Activated CD4-positive, alpha-beta memory T cell treated with anti-CD3 and anti-CD28 coated beads for 36 hours (primary cell): ENCODE measurements around the gene MGMT. TPM values are rescaled to one million over a fixed set of nuclear protein-coding genes. Genes with fewer than 3 reads are reported as not detected.

Experiments
- CTCF ChIA-PET: fragments of 350-600 bp; sonication (Branson Sonifier 250); formaldehyde crosslinking; loops from one replicate; lab custom pipeline; 2021; ENCODE audit warnings: antibody characterized with exemption, inconsistent platforms; lab: Charles Lee
- POLR2A ChIA-PET: fragments of 350-600 bp; sonication (Branson Sonifier 250); formaldehyde crosslinking; loops from one replicate; lab custom pipeline; 2021; ENCODE audit warnings: antibody characterized with exemption; lab: Charles Lee
- DNase-seq: peaks from one replicate; pipeline ENCODE4 v3.0.0-alpha.2; 2020
- H3K27ac Mint-ChIP-seq: one replicate; pipeline ENCODE4 v1.8.0; 2021; ENCODE audit warnings: mixed read lengths
- H3K27me3 Mint-ChIP-seq: one replicate; pipeline ENCODE4 v1.8.0; 2021; ENCODE audit warnings: mixed read lengths
- H3K36me3 Mint-ChIP-seq: one replicate; pipeline ENCODE4 v1.8.0; 2021; ENCODE audit warnings: mixed read lengths
- H3K4me1 Mint-ChIP-seq: one replicate; pipeline ENCODE4 v1.8.0; 2021; ENCODE audit warnings: low read depth, mixed read lengths
- H3K4me3 Mint-ChIP-seq: one replicate; pipeline ENCODE4 v1.8.0; 2021; ENCODE audit warnings: mild to moderate bottlenecking, mixed read lengths
- H3K9me3 Mint-ChIP-seq: one replicate; pipeline ENCODE4 v1.8.0; 2021; ENCODE audit warnings: mixed read lengths
- intact Hi-C: fragments of 100-400 bp; cut with micrococcal nuclease; formaldehyde crosslinking; loops from one replicate; pipeline ENCODE4 v1.15.1; 2023
- total RNA-seq, 2 experiments: library from RNA; stranded (reverse); gene quantifications; one replicate each; pipeline ENCODE4 v1.2.3, GENCODE V29; 2021

MGMT gene
- total RNA-seq, 2 experiments from 2014 or later = 22.9 to 23.8 TPM

DNA sequence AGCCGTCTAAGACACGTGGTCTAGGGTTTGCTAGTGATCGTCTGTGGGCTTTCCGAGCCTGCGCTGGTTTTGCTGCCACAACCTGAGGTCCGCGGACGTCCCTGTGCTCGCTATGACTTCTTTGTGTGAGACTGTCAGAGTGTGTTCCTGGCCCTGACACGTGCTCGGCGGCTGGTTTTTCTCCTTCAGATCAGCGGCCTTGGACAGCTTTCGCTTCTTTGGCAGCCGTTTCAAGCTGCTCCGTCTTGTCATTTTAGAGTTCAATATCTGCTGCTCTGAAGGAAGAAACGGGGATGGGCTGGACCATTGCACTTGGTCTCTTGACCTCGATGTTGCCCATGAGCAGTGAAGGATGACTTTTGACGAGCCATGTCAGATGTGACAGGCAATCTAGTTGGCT is 147.3 kb downstream of the MGMT start:
- DNase-seq = no peak
- Mint-ChIP-seq H3K9me3 (peaks cover 12% of the 10 kb centered on the region), H3K4me1 (no peaks in the 10 kb centered on the region), H3K4me3 (no peak overlapping the region), H3K36me3 (peaks cover 33% of the 10 kb centered on the region), H3K27ac (no peak overlapping the region), H3K27me3 (no peaks in the 10 kb centered on the region)
- intact Hi-C loops = no loop called here
- CTCF ChIA-PET = no interaction called here
- POLR2A ChIA-PET = no interaction called here

DNA sequence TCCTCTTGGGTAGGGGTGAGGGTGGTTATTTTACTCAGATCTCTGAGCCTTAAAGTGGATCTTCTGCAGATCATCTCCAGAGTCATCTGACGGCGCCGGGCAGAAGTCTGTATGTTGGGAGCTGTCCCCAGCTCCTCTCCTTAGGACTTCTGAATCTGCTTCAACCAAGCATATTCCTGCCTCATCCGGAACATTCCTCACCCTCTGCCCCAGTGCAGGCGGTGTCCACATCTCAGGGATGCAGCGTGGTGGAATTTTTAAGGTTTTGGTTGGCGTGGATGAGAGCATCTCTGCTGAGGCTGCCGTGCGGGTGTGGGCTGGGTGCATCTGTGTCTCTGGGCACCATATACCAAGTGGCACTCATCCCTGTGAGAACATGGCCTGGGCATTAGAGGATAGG is 148.3 kb downstream of the MGMT start:
- no peak overlapping the region for H3K4me3 Mint-ChIP-seq
- ChIA-PET POLR2A (no interaction called here), CTCF (no interaction called here)
- H3K36me3 Mint-ChIP-seq = peaks cover 34% of the 10 kb centered on the region
- no peak overlapping the region for H3K27ac Mint-ChIP-seq
- no peaks in the 10 kb centered on the region for H3K27me3 Mint-ChIP-seq
- DNase-seq = no peak
- peaks cover 12% of the 10 kb centered on the region for H3K9me3 Mint-ChIP-seq
- H3K4me1 Mint-ChIP-seq = no peaks in the 10 kb centered on the region
- intact Hi-C loops = no loop called here

DNA sequence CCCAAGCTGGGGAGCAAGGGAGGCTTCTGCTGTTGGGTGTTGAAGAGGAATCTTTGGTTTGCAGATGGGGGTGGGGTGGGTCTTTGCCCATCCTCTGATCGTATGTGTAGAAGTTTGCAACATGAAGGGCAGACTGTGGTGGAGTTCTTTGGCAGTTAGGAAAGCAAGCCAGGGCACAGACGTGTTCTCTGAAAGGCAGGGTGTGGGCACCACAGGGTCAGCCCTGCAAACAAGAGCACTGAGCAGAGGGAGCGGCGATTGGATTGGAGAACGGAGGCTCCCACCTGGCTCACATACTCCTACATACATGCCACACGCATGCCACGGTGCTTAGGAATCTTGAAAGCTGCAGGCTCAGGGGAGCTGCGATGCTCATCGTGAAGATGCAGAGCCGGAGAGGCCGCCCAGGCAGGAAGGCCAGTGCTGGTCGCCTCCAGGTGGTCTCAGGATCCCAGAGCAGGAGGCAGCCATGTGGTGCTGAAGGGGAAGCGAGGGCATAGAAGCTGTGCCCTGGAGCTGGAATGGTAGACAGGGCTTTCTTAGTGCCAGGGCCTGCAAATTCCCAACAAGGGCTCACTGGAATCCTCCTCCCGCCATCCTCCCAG is 149.0 kb downstream of the MGMT start:
- H3K9me3 Mint-ChIP-seq = peaks cover 12% of the 10 kb centered on the region
- no peak overlapping the region for H3K4me3 Mint-ChIP-seq
- H3K4me1 Mint-ChIP-seq = no peaks in the 10 kb centered on the region
- intact Hi-C loops = no loop called here
- H3K27ac Mint-ChIP-seq = no peak overlapping the region
- peaks cover 33% of the 10 kb centered on the region for H3K36me3 Mint-ChIP-seq
- DNase-seq = no peak
- ChIA-PET POLR2A (no interaction called here), CTCF (no interaction called here)
- H3K27me3 Mint-ChIP-seq = no peaks in the 10 kb centered on the region

DNA sequence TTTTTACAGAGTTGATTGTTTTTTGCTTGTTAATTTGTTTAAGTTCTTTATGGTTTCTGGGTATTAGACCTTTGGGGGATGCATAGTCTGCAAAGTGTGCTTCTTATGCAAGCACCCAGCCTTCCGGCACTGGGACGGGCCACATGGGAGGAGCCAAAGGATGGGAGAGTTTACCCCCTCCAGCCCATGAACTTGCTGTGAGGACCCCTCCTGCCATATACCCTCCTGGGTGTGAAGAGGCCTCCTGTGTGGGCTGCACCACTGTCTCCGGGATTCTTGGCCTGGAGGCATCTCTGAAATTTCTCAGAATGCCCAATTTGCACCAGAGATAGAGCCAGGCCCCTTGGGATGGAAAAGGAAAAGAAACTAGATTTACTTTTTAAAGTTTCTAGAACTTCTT is 150.7 kb downstream of the MGMT start:
- CTCF ChIA-PET = no interaction called here
- peaks cover 19% of the 10 kb centered on the region for H3K9me3 Mint-ChIP-seq
- peaks cover 38% of the 10 kb centered on the region for H3K36me3 Mint-ChIP-seq

DNA sequence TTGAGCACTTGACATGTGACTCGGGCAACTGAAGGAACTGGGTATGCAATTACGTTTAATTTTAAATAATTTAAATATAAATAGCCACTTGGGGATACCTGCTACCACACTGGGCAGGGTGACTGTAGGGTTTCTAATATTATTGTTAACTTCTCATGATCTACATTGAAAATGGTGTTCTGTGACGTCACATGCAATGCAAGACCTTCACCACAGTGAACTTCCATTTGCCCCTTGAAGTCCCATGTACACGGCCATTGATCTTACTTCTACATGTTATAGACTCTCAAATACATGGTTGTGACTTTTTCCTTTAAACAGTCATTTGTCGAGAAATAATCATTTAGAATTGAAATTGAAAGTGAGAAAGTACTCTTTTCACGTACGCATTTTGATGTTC is 154.0 kb downstream of the MGMT start:
- Mint-ChIP-seq H3K4me3 (no peak overlapping the region), H3K27me3 (no peaks in the 10 kb centered on the region), H3K9me3 (peaks cover 18% of the 10 kb centered on the region), H3K4me1 (peaks cover 5% of the 10 kb centered on the region), H3K27ac (no peak overlapping the region), H3K36me3 (peaks cover 30% of the 10 kb centered on the region)
- no peak for DNase-seq
- CTCF ChIA-PET = no interaction called here
- POLR2A ChIA-PET = no interaction called here
- intact Hi-C loops = no loop called here

More for the DNA sequence above, 150.7 kb downstream of the MGMT start:
- no peak for DNase-seq
- Mint-ChIP-seq H3K4me1 (peaks cover 5% of the 10 kb centered on the region), H3K27me3 (no peaks in the 10 kb centered on the region), H3K27ac (no peak overlapping the region), H3K4me3 (no peak overlapping the region)
- POLR2A ChIA-PET = no interaction called here
- intact Hi-C loops = no loop called here

DNA sequence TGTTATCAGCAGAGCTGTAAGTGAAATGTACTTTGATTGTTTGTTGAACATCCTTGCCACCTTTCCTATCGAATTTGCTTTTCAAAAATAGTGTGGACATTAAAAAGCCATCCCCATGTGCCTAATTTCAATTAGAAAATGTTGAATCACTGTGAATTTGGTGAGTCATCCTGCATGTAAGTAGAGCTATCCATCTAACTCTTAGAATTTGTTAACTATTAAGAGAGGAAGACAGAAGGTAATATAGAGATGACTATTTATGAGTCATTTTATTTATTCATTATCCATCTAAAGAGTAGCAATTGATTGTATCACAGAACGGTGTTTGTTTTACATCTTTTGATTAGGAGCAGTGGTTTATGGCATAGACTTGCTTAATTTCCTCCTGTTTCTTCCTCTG is 154.7 kb downstream of the MGMT start:
- POLR2A ChIA-PET = no interaction called here
- H3K9me3 Mint-ChIP-seq = peaks cover 17% of the 10 kb centered on the region

DNA sequence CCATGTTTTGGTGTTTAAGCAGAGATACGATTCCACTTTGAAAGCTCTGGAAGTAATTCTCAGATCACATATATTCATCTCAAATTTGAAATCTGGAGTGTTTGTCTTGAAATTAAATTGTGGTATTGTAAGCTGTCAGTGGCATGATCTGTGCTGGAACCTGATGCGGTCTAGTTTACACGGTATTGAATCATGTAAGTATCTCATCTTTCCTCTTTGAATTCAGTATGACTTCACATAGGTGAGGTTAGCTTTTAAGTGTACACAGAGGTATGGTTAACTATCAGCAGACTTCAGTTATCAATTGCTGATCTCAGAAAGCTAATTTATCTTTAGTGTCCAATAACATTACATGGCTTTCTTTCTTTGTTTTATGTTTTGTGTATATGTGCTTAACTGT is 155.2 kb downstream of the MGMT start:
- POLR2A ChIA-PET = no interaction called here
- Mint-ChIP-seq H3K9me3 (peaks cover 11% of the 10 kb centered on the region), H3K36me3 (peaks cover 32% of the 10 kb centered on the region), H3K4me1 (peaks cover 5% of the 10 kb centered on the region), H3K4me3 (no peak overlapping the region), H3K27ac (no peak overlapping the region), H3K27me3 (no peaks in the 10 kb centered on the region)
- CTCF ChIA-PET = no interaction called here
- intact Hi-C loops = no loop called here
- DNase-seq = no peak

More for the DNA sequence above, 154.7 kb downstream of the MGMT start:
- intact Hi-C loops = no loop called here
- Mint-ChIP-seq H3K4me1 (peaks cover 5% of the 10 kb centered on the region), H3K4me3 (no peak overlapping the region), H3K27ac (no peak overlapping the region), H3K27me3 (no peaks in the 10 kb centered on the region), H3K36me3 (peaks cover 30% of the 10 kb centered on the region)
- CTCF ChIA-PET = no interaction called here
- DNase-seq = no peak

DNA sequence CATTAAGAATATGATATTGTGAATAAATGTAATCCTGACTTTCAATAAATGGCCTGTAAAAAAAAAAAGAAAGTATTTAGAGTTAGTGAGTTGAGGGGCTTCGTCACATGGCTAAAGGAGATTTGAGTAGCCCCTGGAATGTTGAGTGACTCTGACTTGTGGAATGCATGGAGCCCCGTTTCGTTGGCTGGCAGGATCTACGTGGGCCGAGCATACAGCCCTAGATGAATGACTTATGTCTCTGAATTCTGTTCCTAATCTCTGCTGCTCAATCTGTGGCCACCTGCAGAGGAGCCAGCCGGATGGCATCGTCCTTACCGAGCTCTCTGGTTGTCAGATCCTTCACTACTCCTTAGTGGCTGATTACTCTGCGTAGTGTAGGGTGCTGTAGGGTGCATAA is 155.7 kb downstream of the MGMT start:
- no peak overlapping the region for H3K27ac Mint-ChIP-seq
- intact Hi-C loops = no loop called here
- CTCF ChIA-PET = no interaction called here
- no peak for DNase-seq
- no peak overlapping the region for H3K4me3 Mint-ChIP-seq
- POLR2A ChIA-PET = no interaction called here
- peaks cover 11% of the 10 kb centered on the region for H3K9me3 Mint-ChIP-seq
- H3K27me3 Mint-ChIP-seq = no peaks in the 10 kb centered on the region
- peaks cover 5% of the 10 kb centered on the region for H3K4me1 Mint-ChIP-seq
- peaks cover 36% of the 10 kb centered on the region for H3K36me3 Mint-ChIP-seq

DNA sequence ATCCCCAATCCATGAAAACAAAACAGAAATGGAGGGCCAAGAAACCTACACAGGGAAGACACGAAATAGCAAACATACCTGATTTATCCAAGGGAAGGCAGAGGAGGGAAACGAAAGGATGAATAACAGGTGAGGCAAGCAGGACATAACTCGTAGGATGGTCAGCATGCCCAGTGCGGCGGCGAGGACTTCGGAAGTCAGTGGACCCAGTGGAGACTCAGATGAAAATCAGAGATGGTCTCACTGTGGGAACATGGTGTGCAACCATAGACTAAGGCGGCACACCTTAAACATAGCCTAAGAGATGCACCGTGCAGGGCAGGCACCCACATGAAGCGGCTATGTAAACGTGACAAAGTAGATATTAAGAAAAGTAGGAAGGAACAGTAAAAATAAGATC is 157.5 kb downstream of the MGMT start:
- intact Hi-C loops = no loop called here
- POLR2A ChIA-PET = no interaction called here
- CTCF ChIA-PET = no interaction called here
- Mint-ChIP-seq H3K27ac (no peak overlapping the region), H3K27me3 (no peaks in the 10 kb centered on the region), H3K4me1 (peaks cover 5% of the 10 kb centered on the region), H3K36me3 (peaks cover 42% of the 10 kb centered on the region), H3K9me3 (peaks cover 16% of the 10 kb centered on the region), H3K4me3 (no peak overlapping the region)
- no peak for DNase-seq

DNA sequence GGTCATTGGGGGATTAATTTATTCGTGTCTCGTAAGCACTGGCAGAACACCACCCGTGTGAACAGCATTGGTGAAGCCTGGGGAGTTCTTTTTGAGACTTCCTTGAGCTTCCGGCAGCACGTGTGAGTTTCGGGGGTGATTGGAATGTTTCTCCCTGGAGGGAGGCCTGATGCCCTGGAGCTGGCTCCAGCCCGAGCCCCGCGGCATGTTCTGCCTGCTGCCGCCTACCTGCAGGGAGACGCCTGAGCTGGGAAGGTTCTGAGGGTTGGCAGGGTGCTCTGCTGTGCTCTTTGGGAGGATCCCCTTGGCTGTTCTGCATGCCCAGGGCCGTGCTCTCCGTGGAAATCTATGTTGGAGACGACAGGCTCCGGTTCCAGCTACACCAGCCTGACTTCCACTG is 159.3 kb downstream of the MGMT start:
- Mint-ChIP-seq H3K4me3 (no peak overlapping the region), H3K27ac (no peak overlapping the region), H3K27me3 (no peaks in the 10 kb centered on the region), H3K36me3 (peaks cover 47% of the 10 kb centered on the region), H3K4me1 (peaks cover 2% of the 10 kb centered on the region), H3K9me3 (peaks cover 18% of the 10 kb centered on the region)
- POLR2A ChIA-PET = no interaction called here
- CTCF ChIA-PET = no interaction called here
- intact Hi-C loops = no loop called here
- DNase-seq = no peak

DNA sequence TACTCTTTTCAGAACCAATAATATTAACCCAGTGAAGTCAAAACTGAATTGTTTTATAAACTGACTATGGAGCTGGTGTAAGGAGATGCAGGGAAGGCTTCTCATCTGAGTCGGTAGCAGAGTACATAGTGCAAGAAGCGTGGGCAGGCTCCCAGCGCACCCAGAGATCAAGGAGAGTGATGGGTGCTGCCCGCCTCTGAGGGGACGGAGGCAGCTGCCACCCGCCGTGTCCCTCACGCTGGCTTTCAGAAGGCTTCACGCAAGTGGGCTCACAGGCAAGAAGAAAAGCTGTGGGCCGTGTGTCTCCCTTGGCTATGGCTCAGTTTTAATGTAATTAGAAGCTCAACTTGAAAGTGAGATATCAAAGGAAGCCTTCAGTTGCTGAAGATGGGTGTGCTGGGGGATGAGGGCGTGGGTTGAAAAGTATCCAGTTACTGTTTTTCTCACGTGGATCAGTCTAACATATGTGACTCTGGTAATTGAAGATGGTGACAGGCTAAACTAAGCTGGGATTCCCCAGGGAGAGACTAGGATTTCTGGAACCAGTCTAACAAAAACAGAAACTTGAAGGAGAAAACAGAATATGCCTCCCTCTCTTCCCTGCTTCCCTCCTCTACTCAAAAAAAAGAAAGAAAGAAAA is 159.9 kb downstream of the MGMT start:
- no peak overlapping the region for H3K4me3 Mint-ChIP-seq
- CTCF ChIA-PET = no interaction called here
- H3K9me3 Mint-ChIP-seq = peaks cover 15% of the 10 kb centered on the region
- POLR2A ChIA-PET = no interaction called here
- DNase-seq = no peak
- H3K4me1 Mint-ChIP-seq = no peaks in the 10 kb centered on the region
- intact Hi-C loops = no loop called here
- peaks cover 43% of the 10 kb centered on the region for H3K36me3 Mint-ChIP-seq
- H3K27ac Mint-ChIP-seq = no peak overlapping the region
- no peaks in the 10 kb centered on the region for H3K27me3 Mint-ChIP-seq

DNA sequence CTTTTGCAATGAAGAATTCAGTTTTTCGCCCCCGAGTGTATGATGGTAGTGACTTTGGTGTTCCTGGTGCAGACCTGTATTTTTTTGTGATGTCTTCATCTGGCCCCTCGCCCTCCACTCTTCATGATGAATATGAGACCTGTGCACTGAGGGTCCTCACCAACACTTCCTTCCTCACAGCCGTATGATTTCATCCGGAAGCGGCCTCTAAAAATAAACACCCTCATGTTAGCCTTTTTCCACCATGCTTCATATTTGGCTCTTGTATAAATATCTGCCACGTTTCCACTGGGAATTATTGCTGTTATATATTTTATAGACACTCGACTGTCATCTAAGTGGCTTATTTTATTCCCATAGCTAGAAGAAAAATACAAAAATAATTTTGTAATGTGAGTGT is 160.4 kb downstream of the MGMT start:
- peaks cover 20% of the 10 kb centered on the region for H3K9me3 Mint-ChIP-seq
- peaks cover 42% of the 10 kb centered on the region for H3K36me3 Mint-ChIP-seq
- CTCF ChIA-PET = no interaction called here
- intact Hi-C loops = no loop called here
- no peak overlapping the region for H3K4me3 Mint-ChIP-seq
- H3K4me1 Mint-ChIP-seq = no peaks in the 10 kb centered on the region
- no peak for DNase-seq
- H3K27me3 Mint-ChIP-seq = no peaks in the 10 kb centered on the region
- POLR2A ChIA-PET = no interaction called here
- no peak overlapping the region for H3K27ac Mint-ChIP-seq

DNA sequence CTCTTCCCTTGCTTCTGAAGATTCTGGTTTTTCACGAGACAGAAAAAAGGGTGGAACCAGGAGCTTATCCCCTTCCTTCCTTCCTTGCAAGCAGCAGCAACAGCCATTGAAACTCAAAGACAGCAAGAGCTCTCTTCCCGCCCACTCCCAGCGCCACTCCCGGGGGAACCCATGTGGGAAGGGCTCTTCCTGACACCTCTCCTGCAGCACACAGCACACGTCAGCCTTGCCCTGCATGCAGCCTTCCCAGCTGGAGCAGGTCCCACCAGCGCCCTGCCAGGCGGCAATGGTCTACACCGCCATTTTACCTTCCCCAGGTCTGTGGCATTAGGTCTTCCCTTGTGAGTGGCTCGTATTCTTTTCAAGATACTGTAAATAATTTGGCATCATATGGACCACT is 161.8 kb downstream of the MGMT start:
- no peak for DNase-seq
- CTCF ChIA-PET = no interaction called here
- Mint-ChIP-seq H3K36me3 (peaks cover 49% of the 10 kb centered on the region), H3K27me3 (no peaks in the 10 kb centered on the region), H3K27ac (no peak overlapping the region), H3K4me1 (no peaks in the 10 kb centered on the region), H3K4me3 (no peak overlapping the region), H3K9me3 (peaks cover 29% of the 10 kb centered on the region)
- POLR2A ChIA-PET = no interaction called here
- intact Hi-C loops = no loop called here
